H4 (cell line): Measurements from ENCODE around the gene RASGRP4. TPM values are rescaled to one million over a fixed set of nuclear protein-coding genes. Genes with fewer than 3 reads are reported as not detected.
"Not testable (repeated sequence)": the region's sequence is repeated elsewhere in the genome, so short reads cannot be mapped to it uniquely, and the experiment has no call there.

Experiments
- DNase-seq: peaks from one replicate; pipeline ENCODE4 v3.0.0-alpha.2; 2015; ENCODE audit warnings: low spot score
- total RNA-seq: library from RNA; depleted of rRNA; stranded (reverse); fragments of >200 nt; shearing (Covaris generic); gene quantifications from 2 replicates; pipeline ENCODE4 v1.2.3, GENCODE V29; 2014

RASGRP4 gene
- total RNA-seq, 1 experiment from 2014 or later, result 0.62 TPM

DNA sequence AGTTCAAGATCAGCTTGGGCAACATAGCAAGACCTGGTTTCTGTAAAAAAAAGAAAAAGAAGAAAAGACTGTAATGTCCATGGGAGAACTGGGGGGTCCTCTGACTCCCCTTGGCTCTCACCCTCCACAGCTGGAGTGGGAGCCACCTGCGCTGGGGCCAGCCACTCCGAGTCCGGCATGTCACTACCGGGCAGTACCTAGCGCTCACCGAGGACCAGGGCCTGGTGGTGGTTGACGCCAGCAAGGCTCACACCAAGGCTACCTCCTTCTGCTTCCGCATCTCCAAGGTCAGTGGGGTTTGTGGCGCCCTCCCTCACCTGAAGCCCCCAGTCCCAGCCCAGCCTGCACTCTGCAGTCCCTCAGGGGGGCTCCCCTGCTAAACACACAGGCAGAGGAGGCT is 22.2 kb upstream of the RASGRP4 start:
- DNase-seq, result no peak

DNA sequence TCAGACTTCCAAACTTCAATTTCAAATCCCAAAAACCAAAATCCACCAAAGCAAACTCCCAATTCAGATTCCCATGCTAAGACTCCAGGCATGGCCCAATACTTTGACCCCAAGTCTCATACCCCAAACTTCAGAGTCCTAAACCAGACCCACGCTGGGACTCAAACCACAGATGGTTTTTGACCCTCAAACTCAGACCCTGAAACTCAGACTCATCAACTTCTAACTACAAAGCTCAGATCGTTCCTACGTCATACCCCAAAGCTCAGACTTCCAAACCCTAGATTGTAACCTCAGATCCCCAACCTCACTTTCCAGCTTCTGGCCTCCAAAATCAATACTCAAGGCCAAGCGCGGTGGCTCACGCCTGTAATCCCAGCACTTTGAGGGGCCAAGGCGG is 19.3 kb upstream of the RASGRP4 start:
- DNase-seq, result no peak

DNA sequence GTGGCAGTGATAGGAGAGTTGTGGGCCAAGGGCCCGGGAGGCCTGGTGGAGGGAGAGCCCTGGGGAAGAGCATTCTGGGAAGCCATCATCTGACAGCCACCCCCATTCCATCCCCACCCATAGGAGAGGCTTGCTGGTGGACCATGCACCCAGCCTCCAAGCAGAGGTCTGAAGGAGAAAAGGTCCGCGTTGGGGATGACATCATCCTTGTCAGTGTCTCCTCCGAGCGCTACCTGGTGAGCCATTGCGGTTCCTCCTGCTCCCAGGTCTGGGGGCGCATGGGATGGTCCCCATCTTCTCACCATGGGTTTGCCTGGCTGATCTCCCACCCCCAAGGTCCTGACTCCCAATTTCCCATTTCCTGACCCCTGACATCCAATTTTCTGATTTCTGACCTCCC is 18.0 kb upstream of the RASGRP4 start:
- no peak for DNase-seq

DNA sequence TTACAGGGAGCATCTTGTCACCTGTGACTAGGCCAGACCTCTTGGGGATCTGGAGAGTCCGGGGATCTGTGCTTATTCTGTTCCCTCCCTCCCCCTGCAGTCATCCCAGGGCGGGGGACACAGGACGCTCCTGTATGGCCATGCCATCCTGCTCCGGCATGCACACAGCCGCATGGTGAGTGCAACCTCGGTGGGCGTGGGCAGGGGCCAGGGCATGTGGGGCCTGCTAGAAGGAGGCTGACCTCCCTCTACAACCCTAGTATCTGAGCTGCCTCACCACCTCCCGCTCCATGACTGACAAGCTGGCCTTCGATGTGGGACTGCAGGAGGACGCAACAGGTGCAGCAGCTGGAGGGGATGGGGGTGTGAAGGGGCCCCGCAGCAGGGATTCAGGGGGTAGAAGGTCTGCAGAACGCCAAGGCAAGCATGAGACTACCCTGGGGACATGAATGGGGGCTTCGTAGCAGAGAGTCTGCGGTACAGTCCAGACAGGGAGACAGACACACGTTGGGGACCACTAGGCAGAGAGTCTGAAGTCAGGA is 17.5 kb upstream of the RASGRP4 start:
- DNase-seq, result no peak

DNA sequence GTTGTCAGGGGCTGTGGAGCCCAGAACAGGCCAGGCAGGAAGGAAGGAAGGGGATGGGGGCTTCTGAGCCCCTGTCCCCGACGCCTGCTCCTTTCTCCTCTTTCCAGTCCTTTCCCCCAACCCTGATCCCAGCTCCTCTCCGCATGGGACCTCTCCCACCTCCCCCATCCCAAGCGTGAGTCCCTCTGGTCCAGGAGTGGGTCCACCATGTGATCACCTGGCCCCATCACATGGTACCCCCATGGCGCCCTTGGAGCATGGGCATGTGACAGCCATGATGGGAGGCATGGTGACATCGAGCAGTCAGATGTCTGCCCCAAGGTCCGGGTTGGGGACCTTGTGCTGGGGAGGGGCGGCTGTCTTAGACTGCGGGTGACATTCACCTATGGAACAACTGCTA is 16.7 kb upstream of the RASGRP4 start:
- DNase-seq, result no peak

DNA sequence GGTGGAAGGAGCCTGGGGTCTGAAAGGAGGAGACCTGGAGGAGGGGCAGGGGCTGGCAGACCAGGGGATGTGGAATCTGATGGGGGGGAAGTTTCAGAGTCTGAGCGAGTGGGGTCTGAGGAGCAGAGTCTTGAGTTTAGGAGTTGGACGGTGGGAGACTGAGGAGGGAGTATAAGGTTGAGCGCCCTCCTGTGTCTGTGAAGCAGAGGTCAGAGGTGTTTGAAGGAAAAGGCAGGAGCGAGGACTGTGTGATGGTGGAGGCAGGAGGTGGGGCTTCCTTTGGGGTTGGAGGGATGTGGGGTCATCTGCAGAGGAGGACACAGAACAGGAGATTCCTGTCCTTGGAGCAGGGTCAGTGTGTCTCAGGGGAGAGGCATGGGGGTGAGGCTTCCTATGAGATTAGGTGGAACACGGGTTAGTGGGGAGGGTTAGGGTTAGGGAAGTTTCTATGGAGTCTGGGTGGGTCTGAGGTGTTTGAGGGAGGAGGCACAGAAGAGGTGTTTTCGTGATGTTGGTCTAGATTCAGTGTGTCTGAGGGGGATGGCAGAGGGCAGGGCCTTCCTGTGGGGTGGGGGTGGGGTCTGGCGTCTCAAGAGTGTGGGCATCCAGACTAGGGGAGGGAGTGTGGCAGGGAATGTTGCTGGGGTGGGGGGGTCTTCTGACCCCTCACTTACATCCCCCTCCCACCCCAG is 15.8 kb upstream of the RASGRP4 start:
- DNase-seq, result no peak

DNA sequence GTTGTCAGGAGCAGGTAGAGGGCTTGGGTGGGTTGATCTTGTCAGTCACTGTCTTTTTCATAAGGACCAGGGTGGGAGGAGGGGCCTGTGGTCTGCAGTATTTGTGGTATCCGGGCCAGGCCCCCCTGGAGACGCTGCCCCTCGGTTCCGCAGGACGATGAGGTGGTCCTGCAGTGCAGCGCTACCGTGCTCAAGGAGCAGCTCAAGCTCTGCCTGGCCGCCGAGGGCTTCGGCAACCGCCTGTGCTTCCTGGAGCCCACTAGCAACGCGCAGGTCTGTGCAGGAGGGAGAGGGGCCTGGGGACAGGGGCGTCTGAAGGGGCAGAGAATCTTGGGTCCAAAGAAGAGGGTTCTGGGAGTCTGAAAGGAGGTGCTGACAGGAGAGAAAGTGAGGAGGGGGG is 14.6 kb upstream of the RASGRP4 start:
- no peak for DNase-seq

DNA sequence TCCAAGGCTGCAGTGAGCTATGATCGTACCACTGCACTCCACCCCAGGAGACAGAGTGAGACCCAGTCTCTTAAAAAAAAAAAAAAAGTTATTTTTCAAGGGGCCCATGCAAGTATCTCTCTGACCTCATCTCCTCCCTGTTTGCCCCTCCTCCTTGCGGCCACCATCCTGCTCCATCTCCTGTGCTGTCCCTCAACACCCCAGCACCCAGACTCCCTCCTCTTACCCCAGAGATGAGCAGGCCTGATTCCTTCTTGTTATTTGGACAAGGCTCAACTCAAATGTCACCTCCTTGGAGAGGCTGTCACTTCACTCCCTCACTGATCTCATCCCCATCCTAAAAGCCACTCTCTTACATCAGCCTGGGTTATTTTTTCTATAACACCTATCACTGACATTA is 11.9 kb upstream of the RASGRP4 start:
- no peak for DNase-seq

DNA sequence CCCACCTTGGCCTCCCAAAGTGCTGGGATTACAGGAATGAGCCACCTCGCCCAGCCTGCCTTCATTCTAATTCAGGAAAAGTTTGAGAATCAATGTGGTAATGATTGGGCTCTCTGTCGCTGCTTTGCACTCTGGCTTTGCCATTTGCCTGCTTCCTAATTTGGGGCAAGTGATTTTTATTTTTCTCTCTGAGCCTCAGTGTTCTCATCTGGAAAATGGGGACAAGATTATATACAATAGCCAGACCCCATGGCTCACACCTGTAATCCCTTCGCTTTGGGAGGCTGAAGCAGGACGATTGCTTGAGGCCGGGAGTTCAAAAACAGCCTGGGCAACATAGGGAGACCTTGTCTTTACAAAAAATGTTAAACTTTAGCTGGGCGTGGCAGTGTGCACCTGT is 11.3 kb upstream of the RASGRP4 start:
- DNase-seq, result no peak

DNA sequence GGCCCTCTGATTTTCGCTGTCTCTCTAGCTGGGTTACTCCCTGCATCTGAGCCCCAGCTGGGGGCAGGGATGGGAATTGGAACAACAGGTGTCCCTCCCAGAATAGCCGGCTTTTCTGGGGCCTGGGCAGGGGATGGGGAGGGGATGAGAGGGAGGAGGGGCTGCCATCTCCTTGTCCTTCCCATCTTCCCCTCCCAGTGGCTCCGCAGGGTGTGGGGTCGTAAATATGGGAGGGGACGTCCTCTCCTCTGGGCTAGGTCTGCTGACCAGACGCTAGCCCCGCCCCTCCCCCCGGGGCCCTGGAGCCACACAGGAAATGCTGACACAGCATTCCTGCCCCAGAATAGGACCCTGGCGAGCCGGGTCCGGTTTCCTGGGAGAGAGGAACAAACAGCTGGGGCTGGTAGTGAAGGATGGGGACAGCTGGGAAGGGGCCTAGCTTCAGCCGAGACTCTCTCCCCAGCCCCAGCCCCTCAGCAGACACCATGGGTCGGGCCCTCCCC is 8.6 kb upstream of the RASGRP4 start:
- no peak for DNase-seq

DNA sequence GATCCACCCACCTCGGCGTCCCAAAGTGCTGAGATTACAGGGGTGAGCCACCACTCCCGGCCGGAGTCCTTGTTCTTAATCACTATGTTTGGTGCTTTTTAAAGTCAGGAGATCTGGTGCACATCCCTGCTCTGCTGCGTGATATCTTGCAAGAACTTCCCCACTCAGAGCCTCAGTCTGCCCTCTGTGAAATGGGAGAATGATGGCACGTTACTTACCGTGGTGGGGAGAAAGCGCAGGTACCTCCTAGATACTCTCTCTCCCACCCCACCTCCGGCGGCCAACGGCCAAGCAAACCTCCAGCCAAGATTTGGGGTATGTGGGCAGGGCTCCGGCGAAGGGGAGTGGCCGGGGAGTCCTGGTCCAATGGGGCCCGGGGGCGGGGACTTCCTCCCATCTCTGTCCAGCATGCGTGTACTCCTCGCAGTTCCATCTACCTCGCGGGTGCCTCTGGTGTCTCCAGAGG is 7.3 kb upstream of the RASGRP4 start, which contains the start of gene RYR1:
TSS of gene RYR1 (plus strand) at position 424 of the 466 bp plus-strand sequence. CDS start 139 bp downstream, outside the sequence.
- DNase-seq, result no peak

DNA sequence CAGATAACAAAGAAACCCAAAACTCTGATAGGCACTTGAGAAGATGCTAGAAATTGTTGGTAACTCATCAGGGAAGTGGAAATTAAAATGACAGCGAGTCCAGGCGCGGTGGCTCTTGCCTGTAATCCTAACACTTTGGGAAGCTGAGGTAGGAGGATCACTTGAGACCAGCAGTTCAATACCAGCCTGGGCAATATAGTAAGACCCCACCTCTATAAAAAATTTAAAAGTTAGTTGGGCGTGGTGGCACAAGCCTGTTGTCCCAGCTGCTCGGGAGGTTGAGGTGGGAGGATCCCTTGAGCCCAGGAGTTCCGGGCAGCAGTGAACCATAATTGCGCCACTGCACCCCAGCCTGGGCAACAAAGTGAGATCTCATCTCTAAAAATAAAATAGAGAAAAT is 4.9 kb upstream of the RASGRP4 start:
- no peak for DNase-seq

DNA sequence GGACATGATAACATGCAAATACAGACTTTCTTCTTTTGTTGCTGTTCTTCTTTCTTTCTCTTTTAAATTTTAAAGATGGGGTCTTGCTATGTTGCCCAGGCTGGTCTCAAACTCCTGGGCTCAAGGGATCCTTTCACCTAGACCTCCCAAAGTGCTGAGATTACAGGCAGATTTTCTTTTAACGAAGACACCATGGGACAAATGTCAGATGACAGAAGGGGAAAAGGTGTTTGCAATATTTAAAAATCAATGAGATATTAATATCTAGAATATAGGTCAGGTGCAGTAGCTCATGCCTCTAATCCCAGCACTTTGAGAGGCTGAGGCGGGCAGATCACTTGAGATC is 3.8 kb upstream of the RASGRP4 start:
- DNase-seq, result no peak

DNA sequence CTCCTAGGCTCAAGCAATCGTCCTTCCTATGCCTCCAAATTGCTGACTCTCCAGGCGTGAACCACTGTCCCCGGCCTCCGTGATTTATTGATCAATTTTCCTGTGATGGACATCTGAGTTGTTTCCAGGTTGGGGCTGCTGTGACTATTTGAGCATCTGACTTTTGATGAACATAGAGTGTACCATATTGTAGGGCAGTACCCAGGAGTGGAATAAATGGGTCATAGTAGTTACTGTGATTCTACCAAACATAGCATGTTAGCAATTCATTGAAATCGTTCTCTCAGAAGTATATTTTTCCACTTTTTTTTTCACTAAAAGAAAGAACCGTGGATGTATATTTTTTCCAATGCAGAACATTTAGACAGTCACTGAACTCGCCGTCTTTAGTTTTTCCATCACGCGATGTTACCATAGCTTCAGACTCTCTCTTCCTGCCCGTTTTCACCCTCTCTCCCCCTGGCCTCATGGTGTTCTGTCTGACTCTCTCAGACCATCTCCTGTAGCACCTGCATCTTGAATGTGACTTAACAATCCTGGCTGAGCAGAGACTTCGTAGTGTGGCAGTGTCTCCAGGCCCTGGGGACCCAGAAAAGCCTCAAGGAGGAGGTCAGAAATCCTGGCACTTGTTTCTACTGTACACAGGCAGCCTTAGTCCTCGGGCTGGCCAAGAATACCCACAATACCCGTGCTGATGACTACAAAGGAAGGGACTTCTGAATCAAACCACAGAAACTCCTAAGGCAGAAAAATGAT is 3.2 kb upstream of the RASGRP4 start:
- no peak for DNase-seq

DNA sequence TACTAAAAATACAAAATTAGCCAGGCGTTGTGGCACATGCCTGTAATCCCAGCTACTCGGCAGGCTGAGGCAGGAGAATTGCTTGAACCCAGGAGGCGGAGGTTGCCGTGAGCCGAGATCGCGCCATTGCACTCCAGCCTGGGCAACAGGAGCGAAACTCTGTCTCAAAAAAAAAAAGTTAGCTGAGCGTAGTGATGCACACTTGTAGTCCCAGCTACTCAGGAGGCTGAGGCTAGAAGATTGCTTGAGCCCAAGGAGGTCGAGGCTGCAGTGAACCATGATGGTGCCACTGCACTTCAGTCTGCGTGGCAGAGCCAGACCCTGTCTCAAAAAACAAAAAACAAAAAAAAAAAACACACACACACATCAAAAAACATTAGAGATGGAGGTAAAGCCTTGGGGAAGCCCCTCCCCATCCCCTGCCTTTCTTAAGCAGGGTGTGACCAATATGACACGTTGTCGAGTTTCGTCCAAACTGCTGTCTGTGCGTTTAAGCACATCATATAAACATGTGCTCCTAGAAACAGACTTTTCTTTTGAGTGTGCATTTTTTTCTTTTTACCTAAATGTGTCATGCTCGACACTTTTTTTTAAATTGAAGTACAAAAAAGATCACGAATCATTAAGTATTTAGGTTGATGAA is 1.1 kb upstream of the RASGRP4 start:
- DNase-seq, result not testable (repeated sequence)

DNA sequence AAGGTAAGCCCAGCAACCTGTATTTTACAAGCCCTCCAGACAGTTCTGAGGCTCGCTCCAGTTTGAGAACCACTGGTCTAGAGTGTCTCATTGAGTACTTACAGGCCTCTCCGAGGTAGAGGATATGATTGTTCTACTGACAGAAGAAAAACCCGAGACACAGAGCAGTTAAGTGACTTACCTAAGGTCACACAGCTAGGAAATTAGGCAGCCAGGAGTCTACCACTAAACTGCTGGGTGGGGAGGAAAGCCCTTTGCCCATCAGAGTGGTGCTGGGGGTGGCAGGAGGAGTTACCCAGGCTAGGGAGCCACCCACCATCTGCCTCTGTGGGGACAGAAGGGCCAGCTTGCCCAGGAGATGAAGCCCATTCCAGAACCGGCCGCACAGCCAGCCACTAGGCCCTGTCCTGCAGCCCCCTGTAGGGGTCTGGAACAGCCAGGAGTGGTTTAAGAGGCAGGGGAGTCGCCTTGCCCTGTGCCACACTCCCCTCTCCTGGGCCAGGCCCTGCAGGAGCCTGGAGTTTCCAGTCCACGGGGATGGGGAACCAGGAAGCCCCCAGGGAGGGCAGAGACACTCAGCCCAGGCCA is 703 bp downstream of the RASGRP4 start:
- DNase-seq, result no peak

DNA sequence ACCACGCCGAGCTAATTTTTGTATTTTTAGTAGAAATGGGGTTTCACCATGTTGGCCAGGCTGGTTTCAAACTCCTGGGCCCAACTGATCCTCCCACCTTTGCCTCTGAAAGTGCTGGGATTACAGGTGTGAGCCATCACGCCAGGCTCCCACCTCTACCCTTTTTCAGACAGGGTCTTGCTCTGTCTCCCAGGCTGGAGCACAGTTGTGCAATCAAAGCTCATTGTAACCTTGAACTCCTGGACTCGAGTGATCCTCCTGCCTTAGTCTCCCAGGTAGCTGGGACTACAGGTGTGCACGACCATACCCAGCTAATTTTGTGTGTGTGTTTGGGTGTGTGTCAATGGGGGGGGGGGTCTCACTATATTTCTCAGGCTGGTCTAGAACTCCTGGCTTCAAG is 1.7 kb downstream of the RASGRP4 start:
- DNase-seq, result no peak

DNA sequence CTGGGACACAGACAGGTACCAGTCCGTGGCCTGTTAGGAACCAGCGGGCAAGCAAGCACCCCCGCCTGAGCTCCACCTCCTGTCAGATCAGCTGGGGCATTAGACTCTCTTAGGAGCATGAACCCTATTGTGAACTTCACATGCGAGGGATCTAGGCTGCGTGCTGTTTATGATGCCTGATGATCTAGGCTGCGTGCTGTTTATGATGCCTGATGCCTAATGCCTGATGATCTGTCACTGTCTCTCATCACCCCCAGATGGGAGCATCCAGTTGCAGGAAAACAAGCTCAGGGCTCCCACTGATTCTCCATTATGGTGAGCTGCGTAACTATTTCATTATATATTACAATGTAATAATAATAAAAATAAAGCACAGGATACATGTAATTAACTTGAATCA is 3.6 kb downstream of the RASGRP4 start:
- no peak for DNase-seq

DNA sequence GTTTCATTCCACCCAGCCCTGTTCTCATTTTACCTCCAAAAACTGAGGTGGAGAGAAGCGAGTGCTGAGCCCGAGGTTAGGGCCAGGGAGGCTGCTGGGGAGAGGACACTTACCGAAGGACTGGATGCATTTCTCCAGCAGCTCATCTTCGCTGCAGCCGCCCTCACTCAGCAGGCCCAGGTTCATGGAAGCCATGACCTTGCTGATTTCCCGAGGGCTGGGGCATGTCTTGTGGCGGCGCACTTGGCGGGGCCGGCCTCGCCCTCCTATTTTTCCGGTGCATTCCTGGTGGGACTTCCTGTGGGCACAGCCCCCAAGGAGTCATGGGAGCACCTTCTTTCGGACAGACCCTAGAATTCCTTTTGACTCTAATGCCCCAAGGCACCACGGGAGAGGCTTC is 4.2 kb downstream of the RASGRP4 start:
- DNase-seq, result no peak

DNA sequence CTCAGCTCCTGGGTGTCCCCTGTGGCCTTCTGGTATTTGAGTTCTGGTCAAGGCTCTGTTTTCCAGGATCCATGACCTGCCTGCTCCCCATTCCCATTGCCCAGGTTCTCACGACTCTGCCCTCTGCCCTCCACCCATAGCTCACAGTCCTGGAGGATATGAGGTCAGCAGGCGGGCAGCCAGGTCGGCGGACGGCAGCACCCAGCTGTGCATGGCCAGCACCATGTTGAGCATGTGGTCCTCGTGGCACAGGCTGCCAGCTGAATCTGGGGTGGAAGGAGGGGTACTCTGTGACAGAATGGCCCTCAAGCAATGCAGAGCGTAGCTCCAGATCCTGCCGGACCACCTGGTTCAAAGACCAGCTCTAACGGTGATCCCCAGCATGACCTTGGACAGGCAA is 5.1 kb downstream of the RASGRP4 start:
- DNase-seq, result no peak

DNA sequence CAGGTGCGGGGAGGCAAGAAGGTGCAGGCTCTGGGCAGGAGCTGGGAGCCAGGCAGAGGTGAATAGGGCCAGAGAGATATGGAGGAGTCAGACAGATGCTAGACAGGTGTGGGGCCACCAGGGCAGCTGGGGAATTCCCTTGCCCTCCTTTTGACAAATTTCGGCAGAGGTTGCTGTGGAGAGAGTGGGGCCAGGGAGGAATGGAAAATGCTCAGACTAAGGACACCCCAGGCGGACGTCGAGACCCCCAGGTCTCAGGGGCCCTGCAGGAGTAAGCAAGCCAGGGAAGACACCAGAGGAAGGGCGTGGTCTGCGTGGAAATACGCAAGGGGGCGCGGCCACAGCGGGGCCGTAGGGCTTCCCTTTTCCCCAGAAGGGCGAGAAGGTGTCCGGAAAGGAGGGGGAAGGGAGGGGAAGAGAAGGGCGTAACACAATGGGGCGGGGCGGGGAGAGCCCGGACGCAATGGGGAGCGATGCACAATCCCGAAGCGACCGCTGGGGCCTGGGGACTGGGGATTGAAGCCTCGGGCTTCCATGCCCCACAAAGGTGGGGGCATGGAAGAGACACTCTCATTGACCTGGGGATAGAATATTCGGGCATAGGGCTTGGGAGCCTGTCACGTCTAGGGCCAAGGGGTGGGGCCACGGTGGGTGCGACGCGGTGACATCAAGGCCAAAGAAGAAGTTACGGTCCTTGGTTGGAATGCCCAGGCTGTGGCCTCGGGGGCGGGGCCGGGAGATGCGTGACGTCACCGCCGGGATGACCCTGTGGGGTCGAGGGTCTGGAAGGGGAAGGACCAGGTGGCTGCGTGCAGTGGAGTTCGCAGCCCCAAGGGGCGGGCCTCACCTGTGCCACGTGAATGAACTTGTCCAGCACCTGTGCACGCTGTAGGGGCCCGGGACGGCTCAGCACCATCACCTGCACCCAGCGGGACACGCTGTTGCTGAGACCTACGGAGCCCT is 8.2 kb downstream of the RASGRP4 start:
- DNase-seq, result no peak
